Lower leg skin (tissue), 3 donors: ENCODE results near the gene CELA2B.
"Not testable (repeated sequence)": the region's sequence is repeated elsewhere in the genome, so short reads cannot be mapped to it uniquely, and the experiment has no call there.

Experiments used
- POLR2A ChIP-seq, 2 donors: fragments of 450-650 bp; IDR thresholded peaks; one replicate each; pipeline ENCODE4 v1.6.1; 2016 to 2017; ENCODE audit warnings: antibody characterized with exemption in 2 of 2, mild to moderate bottlenecking in 1 of 2, moderate library complexity in 1 of 2
- TF ChIP-seq, protein P1 (sequence below), 3 donors: fragments of 450-650 bp; IDR thresholded peaks; one replicate each; pipeline ENCODE4 v1.5.1; 2016; ENCODE audit warnings: antibody characterized with exemption in 3 of 3, mild to moderate bottlenecking in 3 of 3, moderate library complexity in 2 of 3

DNA sequence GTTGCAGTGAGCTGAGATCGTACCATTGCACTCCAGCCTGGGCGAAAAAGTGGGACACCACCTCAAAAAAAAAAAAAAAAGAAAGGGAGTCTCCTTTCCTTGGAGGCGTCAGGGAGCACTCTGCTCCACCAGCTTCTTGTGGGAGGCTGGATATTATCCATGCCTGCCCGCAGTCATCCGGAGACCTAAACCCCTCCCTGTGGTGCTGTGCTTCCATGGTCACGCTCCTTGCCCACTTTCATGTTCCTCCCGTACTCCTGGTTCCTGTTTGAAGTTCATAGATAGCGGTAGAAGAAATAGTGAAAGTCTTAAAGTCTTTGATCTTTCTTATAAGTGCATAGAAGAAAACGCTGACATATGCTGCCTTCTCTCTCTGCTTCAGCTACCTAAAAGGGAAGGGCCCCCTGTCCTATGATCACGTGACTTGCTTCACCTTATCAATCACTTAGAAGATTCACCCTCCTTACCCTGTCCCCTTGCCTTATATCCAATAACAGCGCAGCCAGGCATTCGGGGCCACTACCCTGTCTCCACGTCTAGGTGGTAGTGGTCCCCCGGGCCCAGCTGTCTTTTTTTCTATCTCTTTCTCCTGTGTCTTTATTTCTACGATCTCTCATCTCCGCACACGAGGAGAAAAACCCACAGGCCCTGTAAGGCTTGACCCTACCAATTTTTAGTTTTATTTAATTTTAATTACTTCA lies 45.5 kb downstream of the CELA2B start:
- TF ChIP-seq, protein P1, sequence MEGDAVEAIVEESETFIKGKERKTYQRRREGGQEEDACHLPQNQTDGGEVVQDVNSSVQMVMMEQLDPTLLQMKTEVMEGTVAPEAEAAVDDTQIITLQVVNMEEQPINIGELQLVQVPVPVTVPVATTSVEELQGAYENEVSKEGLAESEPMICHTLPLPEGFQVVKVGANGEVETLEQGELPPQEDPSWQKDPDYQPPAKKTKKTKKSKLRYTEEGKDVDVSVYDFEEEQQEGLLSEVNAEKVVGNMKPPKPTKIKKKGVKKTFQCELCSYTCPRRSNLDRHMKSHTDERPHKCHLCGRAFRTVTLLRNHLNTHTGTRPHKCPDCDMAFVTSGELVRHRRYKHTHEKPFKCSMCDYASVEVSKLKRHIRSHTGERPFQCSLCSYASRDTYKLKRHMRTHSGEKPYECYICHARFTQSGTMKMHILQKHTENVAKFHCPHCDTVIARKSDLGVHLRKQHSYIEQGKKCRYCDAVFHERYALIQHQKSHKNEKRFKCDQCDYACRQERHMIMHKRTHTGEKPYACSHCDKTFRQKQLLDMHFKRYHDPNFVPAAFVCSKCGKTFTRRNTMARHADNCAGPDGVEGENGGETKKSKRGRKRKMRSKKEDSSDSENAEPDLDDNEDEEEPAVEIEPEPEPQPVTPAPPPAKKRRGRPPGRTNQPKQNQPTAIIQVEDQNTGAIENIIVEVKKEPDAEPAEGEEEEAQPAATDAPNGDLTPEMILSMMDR (IDR thresholded peaks at IDR 0.05), result not testable (repeated sequence)
- TF ChIP-seq POLR2A (IDR thresholded peaks at IDR 0.05), result not testable (repeated sequence)
